Stimulated activated CD4-positive, alpha-beta T cell treated with anti-CD3 and anti-CD28 coated beads, Interleukin-2, amount 100 ng/mL, for 4 hours (primary cell): ENCODE data around the gene AKT3.

Source experiments
- DNase-seq: peaks from one replicate; pipeline ENCODE4 v3.0.0-alpha.2; 2020; ENCODE audit warnings: low read depth

Gene AKT3

DNA sequence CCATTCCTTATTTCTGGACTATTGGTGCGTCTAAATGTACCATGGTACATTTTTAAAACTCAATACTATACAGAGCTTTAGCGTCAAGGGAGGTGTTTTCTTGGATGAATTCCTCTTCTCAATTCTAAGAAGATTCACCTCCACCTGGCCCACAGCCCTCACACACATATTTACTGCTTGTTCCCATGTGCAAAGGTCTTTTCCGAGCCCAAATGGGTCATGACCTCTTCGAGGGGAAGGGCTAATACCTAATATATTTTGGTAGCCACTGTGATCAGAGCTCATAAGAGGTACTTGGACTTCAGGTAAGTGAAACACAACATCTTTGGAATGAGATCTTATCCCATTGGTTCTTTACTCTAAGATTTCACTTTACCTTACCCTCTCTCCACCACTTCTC, 388.3 kb downstream of the AKT3 start:
- DNase-seq = no peak

- no peak for DNase-seq
These were observed 391.0 kb downstream of the AKT3 start for GRCh38 chr1:243459059-243459458.

DNA sequence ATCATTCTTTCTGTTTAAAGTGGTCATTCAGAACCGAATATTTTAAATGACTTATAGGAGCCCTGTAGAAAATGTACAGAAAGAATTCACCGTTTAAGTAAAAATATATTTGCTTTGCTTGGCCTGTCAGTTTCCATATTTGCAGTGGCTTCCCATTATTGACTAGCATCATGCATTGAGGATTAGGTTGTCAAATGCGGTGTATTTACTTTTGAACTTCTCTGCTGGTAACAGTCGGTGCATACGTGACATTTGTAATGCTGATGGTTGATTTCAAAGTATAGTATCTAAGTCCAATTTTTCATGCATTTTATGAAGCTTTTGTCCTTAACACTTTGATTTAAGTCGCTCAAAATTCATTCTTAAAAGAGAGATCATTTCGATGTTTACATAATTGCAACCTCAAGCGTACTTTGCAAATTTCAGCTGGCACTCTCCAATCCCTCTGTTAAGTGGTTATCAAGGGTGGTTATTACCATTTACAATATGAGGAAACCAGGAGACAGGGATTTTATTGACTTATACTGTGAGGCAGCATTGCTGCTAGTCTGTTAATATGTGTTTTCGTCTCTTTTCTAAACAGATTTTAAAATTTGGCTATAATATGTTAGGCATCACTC, 392.6 kb downstream of the AKT3 start:
- no peak for DNase-seq

- no peak for DNase-seq
These were observed 394.0 kb downstream of the AKT3 start for GRCh38 chr1:243455760-243456651.

DNA sequence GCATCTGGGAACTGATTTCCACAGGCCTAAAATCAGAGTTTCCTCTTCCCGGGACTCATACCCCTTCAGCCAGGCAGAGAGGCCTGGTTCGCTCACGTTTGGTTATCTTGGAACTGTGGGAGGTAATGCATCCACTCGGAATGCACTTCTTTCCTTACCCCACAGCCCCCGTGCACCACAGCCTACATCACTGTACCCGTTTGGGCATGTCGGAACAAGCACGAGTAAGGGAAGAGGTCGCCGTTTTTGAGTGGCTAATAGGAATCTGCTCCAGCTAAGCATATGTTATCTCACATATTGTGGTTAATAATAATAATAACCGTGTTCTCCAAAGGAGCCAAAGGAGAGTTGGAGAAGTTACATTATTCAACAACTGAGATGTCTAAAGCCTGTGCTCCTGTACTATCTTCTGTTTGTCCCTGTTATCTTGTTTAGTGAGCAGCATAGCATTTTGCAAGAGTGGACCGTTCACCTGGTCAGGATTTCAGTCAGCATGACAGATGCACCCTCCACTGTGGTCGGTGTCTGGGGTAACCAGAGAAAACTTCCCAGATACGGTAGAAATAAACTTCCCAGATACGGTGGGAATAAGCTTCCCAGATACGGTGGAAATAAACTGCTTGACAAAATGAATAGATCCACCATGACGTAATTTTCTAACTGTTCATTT, 395.6 kb downstream of the AKT3 start:
- no peak for DNase-seq

GRCh38 chr1:243452092-243452491, 398.0 kb downstream of the AKT3 start:
- DNase-seq = no peak

GRCh38 chr1:243449373-243449772, 400.7 kb downstream of the AKT3 start:
- no peak for DNase-seq

DNA sequence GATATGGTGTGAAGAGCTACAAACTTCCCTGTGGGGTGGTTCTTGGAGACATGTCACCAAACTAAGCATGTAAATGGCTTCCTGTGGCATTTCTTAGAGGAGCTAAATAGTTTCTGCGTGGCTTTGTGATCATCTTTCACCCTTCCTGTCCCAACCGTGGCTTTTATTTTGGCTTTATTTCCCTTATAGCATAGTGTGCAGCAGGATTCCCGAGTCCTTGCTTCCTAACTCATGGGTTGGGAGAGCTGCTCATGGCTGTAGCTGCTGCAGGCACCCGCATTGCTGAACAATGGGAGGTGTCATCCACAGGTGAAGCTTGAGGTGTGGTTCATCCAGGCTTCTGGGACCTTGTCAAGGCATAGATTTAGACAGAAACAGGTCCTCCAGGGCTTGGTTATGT, 402.2 kb downstream of the AKT3 start:
- no peak for DNase-seq

DNA sequence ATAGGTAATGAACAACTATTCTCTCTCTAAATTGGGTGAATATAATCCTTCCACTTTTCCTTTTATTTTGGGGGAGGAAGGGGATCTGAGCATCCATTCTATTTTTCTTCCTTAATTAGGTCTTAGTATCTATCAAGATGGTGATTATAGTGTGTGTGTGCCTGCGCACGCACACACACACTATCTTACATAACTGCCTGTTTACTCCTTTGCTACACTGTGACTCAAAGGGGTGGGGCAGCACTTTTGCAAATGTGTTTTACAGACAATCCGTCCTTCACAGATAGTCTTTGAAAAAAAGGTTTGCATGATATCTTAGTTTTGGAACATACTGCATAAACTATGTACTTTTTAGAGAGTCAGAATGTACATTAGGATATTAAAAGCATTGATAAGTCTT, 402.7 kb downstream of the AKT3 start:
- DNase-seq = no peak

- DNase-seq = no peak
These were observed 406.5 kb downstream of the AKT3 start for GRCh38 chr1:243443557-243443956.

DNA sequence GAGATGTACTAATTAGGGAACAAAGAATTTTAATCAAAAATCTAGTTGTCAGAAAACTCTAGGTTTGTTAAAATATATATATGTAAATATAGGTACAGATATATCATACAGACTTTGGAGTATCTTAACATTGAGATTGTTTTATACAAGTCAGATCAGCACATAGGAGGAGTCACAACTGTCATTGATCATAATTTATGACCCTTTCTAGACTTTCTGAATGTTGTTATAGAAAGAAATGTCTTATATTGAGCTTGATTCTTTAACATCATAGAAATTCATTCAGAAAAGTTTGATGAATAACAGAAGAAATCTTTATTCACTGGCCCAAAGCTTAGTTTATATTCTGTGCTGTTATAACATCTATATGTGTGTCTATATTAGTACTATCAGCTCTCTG, 408.4 kb downstream of the AKT3 start:
- no peak for DNase-seq

DNA sequence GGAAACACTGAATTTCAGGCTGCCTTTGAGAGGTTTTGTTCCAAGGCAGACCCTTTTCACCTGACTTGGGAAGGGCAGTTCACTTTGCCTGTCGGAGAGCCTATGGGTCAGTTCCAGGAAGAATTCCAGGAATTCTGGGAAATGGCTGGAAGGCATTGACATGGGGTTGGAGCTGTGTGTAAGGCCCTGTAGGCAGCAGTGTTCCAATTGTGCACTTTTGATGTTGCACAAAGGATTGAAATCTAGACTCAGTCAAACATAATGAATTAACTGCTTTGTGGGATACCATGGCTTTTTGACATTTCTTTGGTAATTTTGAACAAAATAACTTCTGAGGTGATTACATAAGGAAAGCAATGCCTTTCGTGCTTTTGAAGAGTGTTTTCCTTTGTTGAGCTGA, 409.6 kb downstream of the AKT3 start:
- no peak for DNase-seq

- DNase-seq = no peak
These were observed 411.2 kb downstream of the AKT3 start for GRCh38 chr1:243438815-243439214.
